GM18907 (cell line): ENCODE measurements around the gene DEXI.
"Not testable (repeated sequence)": the region's sequence is repeated elsewhere in the genome, so short reads cannot be mapped to it uniquely, and the experiment has no call there.

Experiments
- ATAC-seq: cut with Tn5 transposase; IDR thresholded peaks from one replicate; pipeline ENCODE4 v1.9.1; 2021; ENCODE audit warnings: mild to moderate bottlenecking, moderate library complexity; ENCODE audit not compliant: unreplicated experiment

DEXI gene

DNA sequence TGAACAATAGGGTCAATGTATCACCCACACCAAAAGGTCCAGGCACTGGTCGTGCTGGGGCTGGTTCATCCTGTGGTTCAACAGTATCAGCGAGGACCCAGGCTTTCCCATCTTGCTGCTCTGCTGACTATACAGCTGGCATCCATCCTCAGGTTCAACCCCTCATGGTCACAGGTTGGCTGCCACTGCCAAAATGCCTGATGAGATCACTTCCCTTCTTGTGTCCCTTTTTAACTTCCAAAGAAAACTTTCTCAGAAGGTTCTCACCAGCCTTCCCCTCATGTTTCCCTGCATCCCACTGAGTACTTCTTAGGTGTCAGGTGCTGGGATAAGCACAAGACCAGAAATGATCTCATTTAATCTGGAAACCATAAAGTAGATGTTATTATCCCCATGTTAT is 27.8 kb upstream of the DEXI start:
- no peak for ATAC-seq

DNA sequence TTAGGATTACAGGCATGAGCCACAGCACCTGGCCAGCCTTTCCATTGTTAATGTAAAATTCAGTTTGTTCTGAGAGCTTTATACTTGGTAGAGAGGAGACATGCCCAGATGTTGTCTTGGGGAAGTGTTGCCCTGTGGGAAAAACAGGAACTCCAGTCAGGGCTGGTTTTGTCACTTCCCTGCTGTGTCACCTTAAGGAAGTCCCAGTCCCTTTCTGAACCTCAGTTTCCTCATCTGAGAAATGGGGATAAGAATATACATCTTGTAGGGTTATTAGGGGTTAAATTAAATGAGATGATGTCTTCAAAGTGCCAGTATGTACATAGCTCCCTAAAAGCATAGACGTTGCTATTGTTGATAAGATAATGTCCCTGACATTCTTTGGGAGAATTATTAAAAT is 27.3 kb upstream of the DEXI start:
- no peak for ATAC-seq

DNA sequence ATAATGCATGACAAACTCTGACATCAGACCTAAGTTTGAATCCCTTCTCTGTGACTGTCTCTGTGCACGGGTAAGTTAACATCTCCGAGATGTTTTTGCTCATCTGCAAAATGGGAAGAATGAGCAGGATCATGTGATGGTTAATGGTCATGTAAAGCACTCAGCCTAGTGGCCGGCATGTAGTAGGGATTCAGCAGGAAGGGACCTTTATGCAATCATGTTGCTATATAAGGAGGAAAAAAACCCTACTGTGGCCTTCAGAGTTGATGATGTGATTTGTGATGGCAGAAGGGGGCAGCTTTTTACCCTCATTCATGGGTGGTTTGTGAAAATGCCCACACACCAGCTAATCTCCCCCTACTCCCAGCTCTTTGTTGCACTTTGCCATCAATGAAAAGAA is 26.2 kb upstream of the DEXI start:
- no peak for ATAC-seq

DNA sequence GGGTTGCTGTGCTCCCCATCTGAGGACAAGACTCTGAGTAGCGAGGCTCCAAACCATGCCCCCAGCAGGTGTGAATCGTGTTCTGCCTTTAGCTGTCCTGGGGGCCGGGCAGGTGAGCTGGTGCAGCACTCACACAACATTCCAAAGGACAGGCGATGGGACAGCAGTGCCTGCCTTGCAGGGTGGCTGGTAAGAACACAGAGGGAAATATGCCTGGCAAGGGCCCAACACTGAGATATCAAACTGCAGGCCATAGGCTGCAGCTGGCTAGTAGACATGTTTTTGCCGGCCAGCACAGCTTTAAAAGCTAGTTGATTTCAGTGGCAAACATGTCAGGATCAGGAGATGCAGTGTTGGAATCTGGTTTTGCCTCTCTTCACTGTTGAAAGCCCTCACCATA is 25.7 kb upstream of the DEXI start:
- no peak for ATAC-seq

DNA sequence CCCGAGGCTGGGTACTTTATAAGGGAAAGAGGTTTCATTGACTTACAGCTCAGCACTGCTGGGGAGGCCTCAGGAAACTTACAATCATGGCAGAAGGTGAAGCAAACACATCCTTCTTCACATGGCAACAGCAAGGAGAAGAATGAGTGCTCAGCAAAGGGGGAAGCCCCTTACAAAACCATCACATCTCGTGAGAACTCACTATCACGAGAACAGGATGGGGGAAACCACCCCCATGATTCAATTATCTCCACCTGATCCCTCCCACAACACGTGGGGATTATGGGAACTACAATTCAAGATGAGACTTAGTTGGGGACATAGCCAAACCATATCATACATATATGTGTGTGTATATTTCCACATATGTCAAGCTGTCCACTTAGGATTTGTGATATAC is 24.3 kb upstream of the DEXI start:
- ATAC-seq = not testable (repeated sequence)

DNA sequence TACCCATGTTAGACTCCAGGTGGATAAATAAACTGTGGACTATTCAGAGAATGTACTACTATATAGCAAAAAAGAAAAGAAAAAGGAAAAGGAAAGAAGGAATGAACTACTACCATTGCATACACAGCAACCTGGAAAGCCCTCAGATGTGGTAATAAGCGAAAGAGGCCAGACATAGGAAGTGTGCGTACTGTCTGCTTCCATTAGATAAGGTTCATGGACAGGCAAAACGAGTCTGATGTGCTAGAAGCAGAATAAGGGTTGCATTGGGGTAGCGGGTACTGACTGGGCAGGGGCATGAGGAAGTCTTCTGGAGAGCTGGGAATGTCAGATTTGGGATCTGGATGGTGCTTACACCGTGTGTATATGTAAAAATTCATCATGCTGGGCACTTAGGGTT is 23.9 kb upstream of the DEXI start:
- no peak for ATAC-seq

DNA sequence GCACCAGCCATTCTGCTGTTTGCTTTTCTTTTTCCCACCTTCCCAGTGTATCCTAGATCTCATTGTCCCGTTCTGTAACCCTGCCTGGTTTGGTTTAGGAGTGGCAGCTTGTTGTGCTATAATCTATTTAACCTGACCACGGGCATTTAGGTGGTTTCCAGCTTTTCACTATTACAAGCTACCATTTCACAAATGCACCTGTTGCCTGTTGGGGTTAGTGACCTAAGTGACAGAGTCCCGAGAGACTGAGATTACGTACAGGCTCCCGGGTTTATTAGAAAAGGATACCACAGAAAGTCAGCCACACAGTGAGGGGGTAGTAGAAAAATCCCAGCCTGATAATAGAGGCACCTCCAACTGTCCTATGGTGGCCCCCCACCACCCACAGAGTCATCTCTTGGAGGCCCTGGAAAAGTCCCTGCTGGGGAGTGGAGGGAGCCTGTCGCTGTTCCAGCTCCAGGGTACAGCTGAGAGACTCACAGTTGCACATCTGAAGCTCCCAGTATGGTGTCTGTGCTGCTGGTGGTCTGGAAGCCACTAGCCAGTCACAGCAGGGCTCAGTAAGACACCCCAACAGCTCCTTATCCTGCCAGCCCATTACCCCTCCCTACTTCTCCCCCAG is 23.3 kb upstream of the DEXI start:
- peak; percentile 68 for ATAC-seq

DNA sequence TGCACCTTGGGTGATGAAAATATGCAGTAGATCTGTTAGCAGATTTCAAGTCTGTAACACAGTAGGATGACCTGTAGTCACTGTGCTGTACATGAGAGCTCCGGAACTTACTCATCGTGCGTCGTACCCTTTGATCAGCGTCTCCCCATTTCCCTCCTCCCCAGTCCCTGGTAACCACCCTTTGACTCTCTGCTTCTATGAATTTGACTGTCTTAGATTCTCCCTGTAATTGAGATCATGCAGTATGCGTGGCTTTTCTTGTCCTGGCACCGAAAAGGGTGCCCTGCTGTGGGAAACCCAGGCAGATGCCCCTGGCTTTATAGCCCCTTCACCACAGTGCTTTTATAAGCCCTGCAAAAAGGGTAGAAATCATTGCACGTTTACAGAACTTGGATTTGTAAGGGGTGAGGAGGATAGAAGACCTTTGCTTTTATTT is 22.6 kb upstream of the DEXI start:
- ATAC-seq = peak; percentile 46

DNA sequence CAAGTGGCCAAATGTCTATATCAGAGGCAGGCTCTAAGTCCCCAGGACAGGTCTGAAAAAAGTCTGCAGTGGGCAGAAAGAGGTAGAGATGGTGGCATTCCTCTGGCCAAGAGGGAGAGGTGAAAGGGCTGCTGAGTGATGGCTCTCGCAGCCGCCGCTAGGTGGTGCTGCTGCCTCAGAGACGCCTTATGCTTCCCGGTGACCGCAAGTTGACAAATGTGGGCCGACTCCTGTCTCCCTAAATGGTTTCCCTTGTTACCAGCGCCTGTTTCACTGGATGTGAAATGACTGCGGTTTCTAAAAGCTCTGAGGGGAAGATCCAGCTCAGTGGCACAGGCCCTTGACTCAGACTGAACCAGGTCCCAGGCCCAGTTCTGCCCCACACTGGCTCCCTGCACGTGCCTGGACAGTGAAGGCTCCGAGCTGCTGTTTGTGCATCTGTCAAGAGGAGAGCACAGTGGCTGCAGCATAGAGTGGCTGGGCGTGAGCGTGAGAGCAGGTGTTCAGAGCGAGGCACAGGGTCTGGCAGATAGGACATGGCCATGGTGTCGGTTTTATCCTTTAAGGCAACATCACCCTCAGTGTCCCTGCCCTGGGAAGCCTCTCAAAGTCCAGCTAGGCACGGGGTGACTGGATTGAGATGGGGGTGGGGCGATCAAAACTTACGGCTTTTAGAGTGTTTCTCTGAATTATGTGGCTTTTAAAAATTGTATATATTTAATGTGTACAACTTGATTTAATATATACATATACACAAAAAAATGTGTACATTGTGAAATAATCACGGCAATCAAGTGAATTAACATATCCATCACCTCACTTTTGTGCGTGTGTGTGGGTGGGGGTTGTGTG is 22.0 kb upstream of the DEXI start:
- peak; percentile 47 for ATAC-seq

DNA sequence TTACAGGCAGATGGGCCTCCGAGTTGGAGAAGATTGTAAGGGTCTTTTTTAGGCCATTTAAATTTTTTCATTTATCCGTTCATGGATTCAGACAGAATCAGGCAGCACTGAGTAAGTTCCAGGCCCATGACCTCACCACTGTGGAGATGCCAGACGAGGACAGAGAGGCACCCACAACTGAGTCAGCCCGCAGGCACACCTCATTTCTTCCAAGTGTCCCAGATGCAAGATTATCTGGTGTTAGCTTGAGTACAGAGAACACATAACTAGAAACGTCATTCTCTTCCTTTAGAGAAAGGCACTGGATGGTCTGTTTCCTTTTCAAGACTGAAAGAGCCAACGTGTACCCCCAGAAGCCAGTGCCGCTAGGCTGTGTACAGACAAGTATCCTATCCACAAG is 19.0 kb upstream of the DEXI start:
- ATAC-seq = no peak

DNA sequence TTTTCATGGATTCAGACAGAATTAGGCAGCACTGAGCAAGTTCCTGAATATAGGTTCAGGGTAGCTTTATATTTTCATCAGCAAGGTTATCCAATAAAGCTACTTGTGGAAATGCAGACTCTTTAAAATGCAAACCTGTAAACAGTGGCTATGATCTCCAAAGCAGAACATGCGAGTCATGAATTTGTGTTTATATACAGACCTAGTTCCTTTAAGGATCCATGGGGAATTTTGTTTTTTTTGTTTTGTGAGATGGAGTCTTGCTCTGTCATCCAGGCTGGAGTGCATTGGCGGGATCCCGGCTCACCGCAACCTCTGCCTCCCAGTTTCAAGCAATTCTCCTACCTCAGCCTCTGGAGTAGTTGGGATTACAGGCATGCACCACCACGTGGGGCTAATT is 16.9 kb upstream of the DEXI start:
- ATAC-seq = no peak

DNA sequence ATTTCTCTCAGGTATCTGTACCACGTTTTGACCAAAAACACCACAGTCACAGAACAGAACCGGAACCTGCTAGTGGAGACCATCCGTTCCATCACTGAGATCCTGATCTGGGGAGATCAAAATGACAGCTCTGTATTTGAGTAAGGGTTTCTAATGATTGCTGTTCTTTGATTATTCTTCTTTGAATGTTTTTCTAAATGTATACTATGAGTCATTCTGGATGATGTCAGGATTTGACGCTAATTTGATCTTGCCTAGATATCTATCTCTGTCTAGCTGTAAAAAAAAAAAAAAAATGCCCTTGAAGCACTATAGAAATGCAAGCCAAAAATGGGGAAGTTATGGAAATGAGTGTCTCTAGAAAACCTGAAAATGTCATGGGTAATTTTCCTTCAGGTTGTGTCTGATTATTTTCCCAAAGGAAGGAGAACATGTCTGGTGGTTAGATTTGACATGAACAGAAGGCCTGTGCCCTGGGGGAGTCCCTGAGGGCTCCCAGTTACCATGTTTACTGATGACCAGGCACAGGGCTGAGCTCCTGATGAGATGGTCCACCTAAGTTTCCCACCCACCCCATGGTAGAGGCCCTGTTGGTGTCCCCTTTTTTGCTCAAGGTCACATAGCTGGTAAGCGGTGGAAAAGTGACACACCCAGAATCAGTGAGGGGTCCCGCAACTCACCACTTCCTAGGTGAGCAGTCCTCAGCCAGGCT is 15.7 kb upstream of the DEXI start:
- ATAC-seq = no peak

DNA sequence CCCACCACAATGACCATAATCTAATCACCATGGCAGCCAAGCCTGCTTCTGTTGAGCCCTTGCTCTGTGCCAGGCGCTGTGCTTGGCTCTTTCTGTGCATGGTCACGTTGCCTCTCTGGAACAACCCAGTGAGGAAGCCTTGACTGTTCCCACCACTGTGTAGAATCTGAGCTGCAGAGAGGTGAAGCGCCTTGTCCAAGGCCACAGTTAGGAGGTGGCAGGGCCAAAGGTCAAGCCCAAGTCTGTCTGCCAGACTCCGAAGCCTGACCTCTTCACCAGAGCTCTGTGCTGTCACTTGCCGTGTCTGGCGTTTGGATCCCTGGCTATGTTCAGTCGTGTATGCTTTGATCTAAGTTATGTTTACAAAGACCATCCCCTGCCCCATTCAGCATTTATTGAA is 12.6 kb upstream of the DEXI start:
- ATAC-seq = no peak

DNA sequence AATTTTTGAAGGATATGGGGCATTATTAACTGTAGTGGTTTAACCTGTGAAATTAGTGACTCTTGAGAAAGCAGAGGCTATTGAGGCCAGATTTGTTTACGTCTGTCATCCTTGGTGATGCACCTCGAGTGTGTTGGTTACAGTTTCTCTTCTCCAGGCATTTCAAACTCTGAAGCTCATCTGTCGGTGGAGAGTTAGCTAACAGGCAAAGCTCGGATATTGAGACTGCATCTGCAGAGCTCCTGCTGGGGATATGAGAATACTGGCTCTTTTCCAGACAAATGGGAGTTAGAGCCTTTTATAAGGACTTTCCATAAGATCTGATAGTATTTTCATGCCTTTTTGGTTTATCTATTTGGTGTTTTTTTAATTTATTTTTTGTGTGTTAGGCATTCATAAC is 8.8 kb upstream of the DEXI start:
- no peak for ATAC-seq

DNA sequence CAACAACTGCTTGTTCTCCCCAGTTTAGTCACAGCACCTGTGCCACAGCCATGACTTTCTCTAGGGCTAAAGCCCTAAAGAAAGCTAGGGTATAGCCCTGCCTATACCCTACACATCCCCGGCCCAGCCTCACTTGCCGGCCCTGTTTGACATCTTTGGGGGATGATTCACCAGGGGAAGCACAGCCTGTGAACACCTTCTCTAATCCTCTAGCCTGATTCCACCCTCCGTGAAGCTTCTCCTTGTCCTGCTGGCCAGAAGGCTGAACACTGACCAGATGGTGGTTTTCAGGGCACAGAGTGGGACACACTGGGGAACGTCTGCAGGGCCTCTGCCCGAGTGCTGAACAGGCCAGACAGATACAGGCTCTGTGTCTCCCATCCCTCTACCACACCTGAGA is 8.1 kb upstream of the DEXI start:
- ATAC-seq = no peak

DNA sequence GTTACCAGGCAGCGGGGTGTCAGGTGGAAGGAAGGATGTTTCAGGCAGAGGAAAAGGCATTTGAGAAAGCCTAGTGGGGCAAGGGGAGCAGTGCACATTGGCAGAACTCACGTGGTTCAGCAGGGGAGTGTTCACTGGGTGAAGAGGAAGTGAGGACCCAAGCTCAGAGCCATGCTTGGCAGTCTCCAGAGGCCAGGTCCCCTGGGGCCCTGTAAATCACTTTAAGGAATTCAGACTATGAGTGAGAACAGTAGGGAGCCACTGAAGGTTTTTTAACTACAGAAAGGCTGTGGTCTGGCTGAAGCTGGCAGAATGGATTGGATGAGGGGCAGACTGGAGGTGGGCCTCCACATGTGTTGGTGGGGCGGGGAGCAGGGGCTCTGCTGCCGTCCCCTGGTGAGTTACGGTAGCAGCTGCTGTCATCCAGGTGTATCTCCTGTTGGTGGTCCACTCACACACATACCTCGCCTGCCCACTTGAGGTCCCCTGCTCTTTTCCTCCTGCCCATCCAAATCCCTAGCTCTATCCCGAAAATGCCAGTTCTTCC is 7.2 kb upstream of the DEXI start:
- peak; percentile 77 for ATAC-seq

DNA sequence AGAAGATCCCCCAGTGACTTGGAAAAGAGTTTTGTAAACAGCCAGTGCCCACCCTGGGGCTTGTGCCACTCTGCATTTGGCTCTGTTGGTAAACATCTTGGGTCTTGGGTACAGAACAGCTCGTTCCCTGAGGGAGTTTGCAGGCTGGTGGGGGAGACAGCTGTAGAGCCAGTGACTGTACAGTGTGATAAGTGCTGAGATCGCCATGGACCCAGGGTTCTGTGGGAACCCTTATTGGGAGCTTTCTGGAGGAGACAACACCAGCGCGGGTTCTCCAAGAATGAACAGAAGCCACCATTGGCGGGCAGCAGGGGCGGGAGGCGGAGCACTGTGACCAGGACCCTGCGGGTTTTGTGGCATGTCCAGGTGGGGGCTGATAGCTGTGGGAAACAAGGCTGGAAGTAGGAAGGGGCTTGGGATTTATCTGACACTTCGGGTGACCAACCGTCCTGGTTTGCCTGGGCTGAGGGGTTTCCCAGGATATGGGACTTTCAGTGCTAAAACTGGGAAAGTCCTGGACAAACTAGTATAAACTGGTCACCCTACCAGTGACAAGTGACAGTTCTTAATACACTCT is 5.0 kb upstream of the DEXI start:
- ATAC-seq = no peak

DNA sequence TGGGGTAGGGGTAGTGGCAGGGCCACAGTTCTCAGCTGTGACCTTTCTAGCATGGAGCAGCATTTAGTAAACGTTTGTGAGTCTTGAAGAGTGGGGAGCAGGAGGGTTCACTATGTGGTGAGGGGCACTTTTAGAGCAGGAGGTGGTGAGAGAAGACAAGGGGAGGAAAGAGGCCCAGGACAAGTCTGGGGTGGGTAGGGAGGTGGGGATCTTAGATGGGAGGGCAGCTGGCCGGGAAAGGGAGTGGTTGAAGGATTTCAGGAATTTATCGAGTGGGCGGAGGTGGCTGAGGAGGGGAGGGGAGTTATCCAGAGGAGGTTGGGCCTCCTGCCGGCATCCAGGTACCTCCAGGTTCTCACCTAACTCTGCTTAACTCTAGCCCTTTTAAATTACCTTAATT is 4.0 kb upstream of the DEXI start:
- ATAC-seq = no peak

DNA sequence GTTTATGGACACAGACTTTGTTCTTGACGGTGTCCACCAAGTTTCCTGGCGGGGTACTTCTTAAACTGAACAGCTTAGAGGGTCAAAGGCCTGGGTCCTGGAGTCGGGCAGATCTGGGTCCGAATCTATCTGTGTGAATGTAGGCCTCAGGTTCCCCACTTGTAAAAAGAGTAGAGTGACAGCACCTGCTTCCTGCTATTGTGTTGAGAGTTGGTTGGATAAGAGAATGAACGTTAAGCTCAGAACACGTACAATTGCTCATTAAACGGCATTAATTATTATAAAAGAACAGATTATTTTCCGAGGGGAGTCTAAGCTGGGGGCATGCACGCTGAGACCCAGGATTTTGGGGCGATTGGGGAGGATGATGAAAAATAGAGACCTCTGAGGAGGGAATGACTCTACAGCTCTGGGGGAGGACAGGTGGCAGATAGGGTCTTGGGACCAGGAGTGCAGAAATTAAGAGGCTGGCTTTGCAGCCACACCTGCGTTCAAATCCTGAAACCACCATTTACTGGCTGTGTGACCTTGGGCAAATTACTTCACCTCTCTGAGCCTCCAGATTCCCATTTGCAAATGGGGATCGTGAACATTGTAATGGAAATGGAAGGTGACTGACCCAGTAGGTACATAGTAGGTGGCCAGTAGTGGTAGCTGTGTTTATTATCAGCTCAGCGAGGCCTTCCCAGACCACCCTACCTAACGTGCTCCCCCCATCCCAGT is 3.0 kb upstream of the DEXI start:
- no peak for ATAC-seq

DNA sequence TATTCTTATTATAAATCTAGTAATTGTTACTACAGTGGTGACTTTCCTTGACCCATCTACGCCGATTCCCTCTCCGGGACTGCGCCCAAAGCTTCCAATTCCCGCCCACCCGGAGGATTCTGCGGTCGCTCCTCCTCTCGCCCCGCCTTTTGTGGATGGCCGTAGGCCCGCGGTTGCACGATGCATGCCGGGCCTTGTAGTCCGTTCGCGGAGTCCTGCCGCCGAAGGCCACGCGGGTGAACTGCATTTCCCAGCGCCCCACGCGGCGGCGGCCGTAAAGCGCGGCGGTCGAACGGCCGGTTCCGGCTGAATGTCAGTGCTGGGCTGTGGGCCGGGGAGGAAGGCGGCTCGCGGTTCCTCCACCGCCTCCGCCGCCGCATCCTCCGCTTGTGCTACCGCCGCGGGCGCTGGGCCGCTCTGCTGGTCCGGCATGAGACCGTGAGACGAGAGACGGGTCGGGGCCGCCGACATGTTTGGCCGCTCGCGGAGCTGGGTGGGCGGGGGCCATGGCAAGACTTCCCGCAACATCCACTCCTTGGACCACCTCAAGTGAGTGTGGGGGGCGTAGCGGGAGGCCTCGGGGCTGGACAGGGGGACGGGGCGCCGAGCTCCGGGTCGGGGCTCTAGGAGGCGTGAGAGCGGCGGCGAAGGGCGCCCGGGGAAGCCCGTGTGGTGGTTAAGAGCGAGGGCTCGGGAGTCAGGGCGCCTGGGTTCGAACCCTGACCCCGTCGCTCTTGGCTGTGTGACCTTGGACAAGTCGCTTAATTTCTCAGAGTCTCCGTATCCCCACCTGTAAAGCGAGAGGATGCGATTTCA is 2.2 kb upstream of the DEXI start, which contains the start of gene CLEC16A:
CLEC16A (plus strand) TSS at position 316 of the 816 bp plus-strand sequence; CDS start at position 470, 154 bp downstream.
- ATAC-seq = peak; percentile 70
